K562 (cell line): ENCODE results near the gene ACTR3. TPM values are rescaled to one million over a fixed set of nuclear protein-coding genes. Genes with fewer than 3 reads are reported as not detected.

Experiments used
- CCNT2 ChIP-seq: IDR thresholded peaks from 2 replicates; pipeline ENCODE4 v1.6.1; 2011; ENCODE audit warnings: borderline replicate concordance, low read depth, mild to moderate bottlenecking, moderate library complexity, mixed read lengths, low read length; ENCODE audit not compliant: insufficient read length; ENCODE audit errors: extremely low read depth
- FOXA3 ChIP-seq, 2 experiments: fragments of 450-650 bp in 1 of 2; sonication (generic) in 1 of 2; formaldehyde crosslinking; IDR thresholded peaks in 1 of 2; conservative IDR thresholded peaks in 1 of 2; 2 replicates each; pipeline versions ENCODE4 v1.4.0 to v1.8.0; 2020 to 2022; ENCODE audit warnings: mild to moderate bottlenecking in 2 of 2, missing genetic modification reagents in 1 of 2
- HDAC6 ChIP-seq: IDR thresholded peaks from 2 replicates; pipeline ENCODE4 v1.6.1; 2012; ENCODE audit warnings: low read depth, mild to moderate bottlenecking, control low read depth, inconsistent platforms, low read length, moderate library complexity
- HIVEP1 ChIP-seq: fragments of 250-450 bp; sonication (Bioruptor Pico); IDR thresholded peaks from 2 replicates; pipeline ENCODE4 v1.4.0; 2020; ENCODE audit warnings: mild to moderate bottlenecking
- HMGN3 ChIP-seq: IDR thresholded peaks from 2 replicates; pipeline ENCODE4 v1.6.1; 2011; ENCODE audit warnings: borderline replicate concordance, low read depth, mild to moderate bottlenecking, mixed read lengths, low read length; ENCODE audit not compliant: insufficient read length; ENCODE audit errors: extremely low read depth
- KDM4B ChIP-seq, 2 experiments: fragments of 450-650 bp in 1 of 2; sonication (generic) in 1 of 2; IDR thresholded peaks; 2 replicates each; pipeline ENCODE4 v1.6.1; 2016 to 2017; ENCODE audit warnings: borderline replicate concordance in 2 of 2, antibody characterized with exemption in 1 of 2, low read depth in 1 of 2, mild to moderate bottlenecking in 1 of 2
- KHSRP ChIP-seq: fragments of 450-650 bp; IDR thresholded peaks from 2 replicates; pipeline ENCODE4 v1.6.1; 2017
- KLF1 ChIP-seq: fragments of 450-650 bp; IDR thresholded peaks from 2 replicates; pipeline ENCODE4 v1.6.1; 2016; ENCODE audit warnings: missing genetic modification characterization, missing compliant biosample characterization
- NR2C2 ChIP-seq, 2 experiments: fragments of 200-800 bp in 1 of 2; sonication (Bioruptor generic) in 1 of 2; sonication (generic) in 1 of 2; formaldehyde crosslinking in 1 of 2; IDR thresholded peaks; 2 replicates each; pipeline versions ENCODE4 v1.6.1 to v1.8.0; 2016 to 2022; ENCODE audit warnings: mild to moderate bottlenecking in 1 of 2, missing compliant biosample characterization in 1 of 2, missing genetic modification characterization in 1 of 2, missing genetic modification reagents in 1 of 2
- TRIM28 ChIP-seq: fragments of 450-650 bp; IDR thresholded peaks from 2 replicates; pipeline ENCODE4 v1.6.1; 2017
- U2AF2 ChIP-seq: fragments of 200-400 bp; formaldehyde crosslinking; optimal IDR thresholded peaks from 2 replicates; pipeline ENCODE3; 2017; ENCODE audit warnings: low read depth, mild to moderate bottlenecking, low read length
- XRCC5 ChIP-seq: fragments of 200-400 bp; formaldehyde crosslinking; IDR thresholded peaks from 2 replicates; pipeline ENCODE4 v1.6.1; 2017; ENCODE audit warnings: low read depth, mild to moderate bottlenecking, low read length
- ZC3H11A ChIP-seq: IDR thresholded peaks from 2 replicates; pipeline ENCODE4 v1.6.1; 2012; ENCODE audit warnings: low read depth, low read length, improper control_type of control experiment
- ZNF24 ChIP-seq: fragments of 450-650 bp; IDR thresholded peaks from 2 replicates; pipeline ENCODE4 v1.6.1; 2016
- ZNF263 ChIP-seq: sonication (generic); formaldehyde crosslinking; IDR thresholded peaks from 2 replicates; pipeline ENCODE4 v1.8.0; 2022; ENCODE audit warnings: mild to moderate bottlenecking, missing genetic modification reagents, borderline replicate concordance
- ZNF644 ChIP-seq: fragments of 200-800 bp; sonication (Bioruptor generic); IDR thresholded peaks from 2 replicates; pipeline ENCODE4 v1.6.1; 2016; ENCODE audit warnings: low read depth, missing genetic modification characterization, missing compliant biosample characterization
- polyA plus RNA-seq, 8 experiments: library from polyadenylated mRNA; depleted of rRNA in 4 of 8; stranded (reverse) in 5 of 8; unstranded in 3 of 8; fragments of >200 nt; fragmentation: Nextera tagmentation in 2 of 8; fragmentation: Illumina TruSeq in 1 of 8; extraction: Ambion mirVana in 2 of 8; extraction: Trizol in 1 of 8; gene quantifications; 2 replicates each; pipeline versions ENCODE4 v1.2.1 to v1.2.3, GENCODE V29; 2011 to 2014; ENCODE audit warnings: inconsistent platforms in 1 of 8, missing spikeins in 1 of 8
- total RNA-seq, 7 experiments: library from RNA; depleted of rRNA in 6 of 7; stranded (reverse); fragments of >200 nt in 6 of 7; fragmentation: Illumina TruSeq in 2 of 7; extraction: Trizol in 2 of 7; gene quantifications; 2 replicates each; pipeline versions ENCODE4 v1.2.1 to v1.2.3, GENCODE V29; 2011 to 2021; ENCODE audit warnings: low replicate concordance in 1 of 7
- TF ChIP-seq, protein P1 (sequence below): fragments of 450-650 bp; IDR thresholded peaks from 2 replicates; pipeline ENCODE4 v1.6.1; 2016; ENCODE audit warnings: antibody characterized with exemption
- TF ChIP-seq, protein P2 (sequence below): fragments of 450-650 bp; formaldehyde crosslinking; IDR thresholded peaks from 2 replicates; pipeline ENCODE4 v1.4.0; 2020; ENCODE audit warnings: mild to moderate bottlenecking, moderate library complexity
- TF ChIP-seq, protein P3 (sequence below): sonication (generic); IDR thresholded peaks from 2 replicates; pipeline ENCODE4 v1.6.1; 2016
- TF ChIP-seq, protein P4 (sequence below): sonication (generic); formaldehyde crosslinking; IDR thresholded peaks from 2 replicates; pipeline ENCODE4 v1.8.1; 2023; ENCODE audit warnings: mild to moderate bottlenecking, missing genetic modification reagents

Gene ACTR3
- total and polyA plus RNA-seq, 9 of the 15 experiments (the other 6 are each of a cell fraction or from before 2014, with no cell fraction given) = 49.0 to 354 (median 249) TPM

DNA sequence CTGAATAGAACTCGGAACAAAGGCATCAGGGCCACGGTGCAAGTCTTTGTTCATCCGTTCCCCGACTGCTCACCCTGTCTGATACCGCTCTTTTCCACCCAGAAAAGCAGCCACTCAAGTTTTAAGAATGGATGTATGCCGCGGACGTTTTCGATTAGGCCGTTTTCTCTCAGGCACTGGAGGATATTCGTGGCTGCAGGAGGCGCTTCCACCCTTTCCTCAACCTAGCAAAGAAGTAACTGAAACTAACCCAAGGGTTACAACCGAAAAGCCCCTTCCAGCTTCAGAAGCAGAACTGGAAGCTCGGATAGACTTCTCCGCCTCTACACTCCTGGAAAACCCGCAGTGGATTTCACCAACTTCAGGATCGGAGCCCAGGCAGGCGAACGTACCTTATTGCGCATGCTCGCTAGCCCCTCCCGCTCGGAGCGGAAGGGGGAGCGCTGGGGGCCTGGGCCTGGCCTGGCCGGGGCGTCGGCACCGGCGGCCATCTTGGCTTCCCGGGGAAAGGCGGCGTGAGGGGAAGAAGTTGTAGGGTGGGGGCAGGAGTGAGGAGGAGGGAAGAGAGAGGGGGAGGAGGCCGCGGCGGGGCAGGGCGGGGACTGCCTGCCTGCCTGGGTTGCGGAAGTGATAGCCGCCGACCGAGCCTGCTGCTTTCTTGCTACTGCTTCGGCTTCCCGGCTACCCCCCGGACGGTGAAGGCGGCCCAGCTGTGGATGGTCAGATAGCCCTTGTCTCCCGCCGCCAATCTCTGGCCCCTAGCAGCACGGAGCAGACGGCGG lies at the start of gene ACTR3 (continued):
- TF ChIP-seq, protein P1, sequence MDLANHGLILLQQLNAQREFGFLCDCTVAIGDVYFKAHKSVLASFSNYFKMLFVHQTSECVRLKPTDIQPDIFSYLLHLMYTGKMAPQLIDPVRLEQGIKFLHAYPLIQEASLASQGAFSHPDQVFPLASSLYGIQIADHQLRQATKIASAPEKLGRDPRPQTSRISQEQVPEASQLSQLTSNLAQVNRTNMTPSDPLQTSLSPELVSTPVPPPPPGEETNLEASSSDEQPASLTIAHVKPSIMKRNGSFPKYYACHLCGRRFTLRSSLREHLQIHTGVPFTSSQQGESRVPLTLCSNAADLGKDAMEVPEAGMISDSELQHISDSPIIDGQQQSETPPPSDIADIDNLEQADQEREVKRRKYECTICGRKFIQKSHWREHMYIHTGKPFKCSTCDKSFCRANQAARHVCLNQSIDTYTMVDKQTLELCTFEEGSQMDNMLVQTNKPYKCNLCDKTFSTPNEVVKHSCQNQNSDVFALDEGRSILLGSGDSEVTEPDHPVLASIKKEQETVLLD = peak; percentile 85
- TF ChIP-seq U2AF2 (no peak), HMGN3 (peak; percentile 67), TRIM28 (peak; percentile 64; the same call in 1 of the 2 replicates), FOXA3 (CRISPR knock-in tag; conservative IDR thresholded peaks at IDR 0.05 in 1 of 2, IDR thresholded peaks at IDR 0.05 in 1 of 2) (no peak), KHSRP (no peak), ZC3H11A (no peak), ZNF24 (no peak; the same call in 1 of the 2 replicates), KDM4B (IDR thresholded peaks at IDR 0.05; ENCODE audit: borderline replicate concordance in 2 of 2, low read depth in 1 of 2) (peak in 1 of 2 experiments; percentile 95; a peak in 2 of 4 replicates), XRCC5 (peak; percentile 98), HIVEP1 (no peak), CCNT2 (peak; percentile 91), ZNF644 (peak; percentile 2; the same call in 1 of the 2 replicates), NR2C2 (CRISPR knock-in tag; IDR thresholded peaks at IDR 0.05) (no peak), NR2C2 (tag; IDR thresholded peaks at IDR 0.05) (peak; percentile 19; the same call in 1 of the 2 replicates), KLF1 (tag) (peak; percentile 69; the same call in 1 of the 2 replicates), HDAC6 (0 out of 2 replicates have a peak, but pooled peaks have one; percentile 42), ZNF263 (CRISPR knock-in tag) (peak; percentile 90)
- TF ChIP-seq, protein P2, sequence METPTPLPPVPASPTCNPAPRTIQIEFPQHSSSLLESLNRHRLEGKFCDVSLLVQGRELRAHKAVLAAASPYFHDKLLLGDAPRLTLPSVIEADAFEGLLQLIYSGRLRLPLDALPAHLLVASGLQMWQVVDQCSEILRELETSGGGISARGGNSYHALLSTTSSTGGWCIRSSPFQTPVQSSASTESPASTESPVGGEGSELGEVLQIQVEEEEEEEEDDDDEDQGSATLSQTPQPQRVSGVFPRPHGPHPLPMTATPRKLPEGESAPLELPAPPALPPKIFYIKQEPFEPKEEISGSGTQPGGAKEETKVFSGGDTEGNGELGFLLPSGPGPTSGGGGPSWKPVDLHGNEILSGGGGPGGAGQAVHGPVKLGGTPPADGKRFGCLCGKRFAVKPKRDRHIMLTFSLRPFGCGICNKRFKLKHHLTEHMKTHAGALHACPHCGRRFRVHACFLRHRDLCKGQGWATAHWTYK = 0 out of 2 replicates have a peak, but pooled peaks have one; percentile 11
- TF ChIP-seq, protein P3, sequence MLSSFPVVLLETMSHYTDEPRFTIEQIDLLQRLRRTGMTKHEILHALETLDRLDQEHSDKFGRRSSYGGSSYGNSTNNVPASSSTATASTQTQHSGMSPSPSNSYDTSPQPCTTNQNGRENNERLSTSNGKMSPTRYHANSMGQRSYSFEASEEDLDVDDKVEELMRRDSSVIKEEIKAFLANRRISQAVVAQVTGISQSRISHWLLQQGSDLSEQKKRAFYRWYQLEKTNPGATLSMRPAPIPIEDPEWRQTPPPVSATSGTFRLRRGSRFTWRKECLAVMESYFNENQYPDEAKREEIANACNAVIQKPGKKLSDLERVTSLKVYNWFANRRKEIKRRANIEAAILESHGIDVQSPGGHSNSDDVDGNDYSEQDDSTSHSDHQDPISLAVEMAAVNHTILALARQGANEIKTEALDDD = peak; percentile 94
- TF ChIP-seq, protein P4, sequence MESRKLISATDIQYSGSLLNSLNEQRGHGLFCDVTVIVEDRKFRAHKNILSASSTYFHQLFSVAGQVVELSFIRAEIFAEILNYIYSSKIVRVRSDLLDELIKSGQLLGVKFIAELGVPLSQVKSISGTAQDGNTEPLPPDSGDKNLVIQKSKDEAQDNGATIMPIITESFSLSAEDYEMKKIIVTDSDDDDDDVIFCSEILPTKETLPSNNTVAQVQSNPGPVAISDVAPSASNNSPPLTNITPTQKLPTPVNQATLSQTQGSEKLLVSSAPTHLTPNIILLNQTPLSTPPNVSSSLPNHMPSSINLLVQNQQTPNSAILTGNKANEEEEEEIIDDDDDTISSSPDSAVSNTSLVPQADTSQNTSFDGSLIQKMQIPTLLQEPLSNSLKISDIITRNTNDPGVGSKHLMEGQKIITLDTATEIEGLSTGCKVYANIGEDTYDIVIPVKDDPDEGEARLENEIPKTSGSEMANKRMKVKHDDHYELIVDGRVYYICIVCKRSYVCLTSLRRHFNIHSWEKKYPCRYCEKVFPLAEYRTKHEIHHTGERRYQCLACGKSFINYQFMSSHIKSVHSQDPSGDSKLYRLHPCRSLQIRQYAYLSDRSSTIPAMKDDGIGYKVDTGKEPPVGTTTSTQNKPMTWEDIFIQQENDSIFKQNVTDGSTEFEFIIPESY = peak; percentile 29; the same call in 1 of the 2 replicates
